ENCODE data around the gene RASGRF2.

DNA sequence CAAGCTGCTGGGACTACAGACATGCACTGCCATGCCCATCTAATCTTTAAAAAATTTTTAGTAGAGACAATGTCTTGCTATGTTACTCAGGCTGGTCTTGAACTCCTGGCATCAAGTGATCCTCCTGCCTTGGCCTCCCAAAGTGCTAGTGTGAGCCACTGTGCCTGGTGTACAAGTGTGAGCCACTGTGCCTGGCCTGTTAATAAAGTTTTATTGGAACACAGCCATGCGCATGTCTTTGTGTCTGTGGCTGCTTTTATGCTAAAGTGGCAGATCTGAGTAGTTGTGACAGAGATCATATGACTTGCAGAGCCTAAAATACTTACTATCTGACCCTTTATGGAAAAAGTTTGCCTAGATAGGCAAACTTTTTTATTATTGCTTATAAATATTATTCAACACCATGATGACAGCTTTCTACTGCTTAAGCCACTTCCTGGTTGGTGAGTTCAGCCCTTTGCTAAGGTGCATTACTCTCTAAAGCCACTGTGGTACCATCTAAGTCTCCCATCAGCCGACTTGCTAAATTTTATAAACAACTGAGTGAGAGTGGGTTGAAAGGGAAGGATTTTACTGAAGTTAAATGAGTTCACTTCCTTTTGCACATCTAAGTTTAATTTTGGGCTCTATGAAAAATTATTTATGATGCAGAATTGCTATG is 133.5 kb downstream of the RASGRF2 start:
- TF ChIP-seq, protein P1, sequence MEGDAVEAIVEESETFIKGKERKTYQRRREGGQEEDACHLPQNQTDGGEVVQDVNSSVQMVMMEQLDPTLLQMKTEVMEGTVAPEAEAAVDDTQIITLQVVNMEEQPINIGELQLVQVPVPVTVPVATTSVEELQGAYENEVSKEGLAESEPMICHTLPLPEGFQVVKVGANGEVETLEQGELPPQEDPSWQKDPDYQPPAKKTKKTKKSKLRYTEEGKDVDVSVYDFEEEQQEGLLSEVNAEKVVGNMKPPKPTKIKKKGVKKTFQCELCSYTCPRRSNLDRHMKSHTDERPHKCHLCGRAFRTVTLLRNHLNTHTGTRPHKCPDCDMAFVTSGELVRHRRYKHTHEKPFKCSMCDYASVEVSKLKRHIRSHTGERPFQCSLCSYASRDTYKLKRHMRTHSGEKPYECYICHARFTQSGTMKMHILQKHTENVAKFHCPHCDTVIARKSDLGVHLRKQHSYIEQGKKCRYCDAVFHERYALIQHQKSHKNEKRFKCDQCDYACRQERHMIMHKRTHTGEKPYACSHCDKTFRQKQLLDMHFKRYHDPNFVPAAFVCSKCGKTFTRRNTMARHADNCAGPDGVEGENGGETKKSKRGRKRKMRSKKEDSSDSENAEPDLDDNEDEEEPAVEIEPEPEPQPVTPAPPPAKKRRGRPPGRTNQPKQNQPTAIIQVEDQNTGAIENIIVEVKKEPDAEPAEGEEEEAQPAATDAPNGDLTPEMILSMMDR (IDR thresholded peaks at IDR 0.05) = no peak
- TF ChIP-seq POLR2A (IDR thresholded peaks at IDR 0.05) = no peak

All from uterus (tissue), 2 donors.